ENCODE measurements around the gene LRRC4C.
"Not testable (repeated sequence)": the region's sequence is repeated elsewhere in the genome, so short reads cannot be mapped to it uniquely, and the experiment has no call there.

The LRRC4C gene

DNA sequence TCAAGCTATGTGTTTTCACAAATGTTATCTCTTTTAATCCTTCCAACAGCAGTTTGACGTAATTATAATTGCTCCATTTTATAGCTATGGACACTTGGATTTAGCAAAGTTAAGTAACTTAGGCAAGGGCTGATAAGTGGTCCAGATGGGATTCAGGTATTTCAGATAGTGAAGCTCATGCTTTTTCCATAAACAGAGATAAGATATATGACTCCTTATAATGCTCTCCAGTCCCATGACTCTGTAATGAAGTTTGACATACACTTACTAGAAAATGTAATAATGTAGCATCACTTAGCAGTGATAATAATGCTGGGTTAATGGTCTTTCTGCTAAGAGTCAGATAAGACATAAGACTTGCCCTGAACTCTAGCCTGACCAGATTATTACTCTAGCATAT lies 892.1 kb downstream of the LRRC4C start:
- TF ChIP-seq, protein P1, sequence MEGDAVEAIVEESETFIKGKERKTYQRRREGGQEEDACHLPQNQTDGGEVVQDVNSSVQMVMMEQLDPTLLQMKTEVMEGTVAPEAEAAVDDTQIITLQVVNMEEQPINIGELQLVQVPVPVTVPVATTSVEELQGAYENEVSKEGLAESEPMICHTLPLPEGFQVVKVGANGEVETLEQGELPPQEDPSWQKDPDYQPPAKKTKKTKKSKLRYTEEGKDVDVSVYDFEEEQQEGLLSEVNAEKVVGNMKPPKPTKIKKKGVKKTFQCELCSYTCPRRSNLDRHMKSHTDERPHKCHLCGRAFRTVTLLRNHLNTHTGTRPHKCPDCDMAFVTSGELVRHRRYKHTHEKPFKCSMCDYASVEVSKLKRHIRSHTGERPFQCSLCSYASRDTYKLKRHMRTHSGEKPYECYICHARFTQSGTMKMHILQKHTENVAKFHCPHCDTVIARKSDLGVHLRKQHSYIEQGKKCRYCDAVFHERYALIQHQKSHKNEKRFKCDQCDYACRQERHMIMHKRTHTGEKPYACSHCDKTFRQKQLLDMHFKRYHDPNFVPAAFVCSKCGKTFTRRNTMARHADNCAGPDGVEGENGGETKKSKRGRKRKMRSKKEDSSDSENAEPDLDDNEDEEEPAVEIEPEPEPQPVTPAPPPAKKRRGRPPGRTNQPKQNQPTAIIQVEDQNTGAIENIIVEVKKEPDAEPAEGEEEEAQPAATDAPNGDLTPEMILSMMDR (IDR thresholded peaks at IDR 0.05) = no peak
- H3K27ac ChIP-seq = no peak overlapping the region
- no peaks in the 10 kb centered on the region for H3K9me3 ChIP-seq
- no peak for DNase-seq
- no peak overlapping the region for H3K4me3 ChIP-seq
- no peaks in the 10 kb centered on the region for H3K36me3 ChIP-seq
- no peaks in the 10 kb centered on the region for H3K4me1 ChIP-seq
- intact Hi-C loops (cut with DNase I; ENCODE audit: low total_unique reads) = no loop called here
- no peaks in the 10 kb centered on the region for H3K27me3 ChIP-seq

DNA sequence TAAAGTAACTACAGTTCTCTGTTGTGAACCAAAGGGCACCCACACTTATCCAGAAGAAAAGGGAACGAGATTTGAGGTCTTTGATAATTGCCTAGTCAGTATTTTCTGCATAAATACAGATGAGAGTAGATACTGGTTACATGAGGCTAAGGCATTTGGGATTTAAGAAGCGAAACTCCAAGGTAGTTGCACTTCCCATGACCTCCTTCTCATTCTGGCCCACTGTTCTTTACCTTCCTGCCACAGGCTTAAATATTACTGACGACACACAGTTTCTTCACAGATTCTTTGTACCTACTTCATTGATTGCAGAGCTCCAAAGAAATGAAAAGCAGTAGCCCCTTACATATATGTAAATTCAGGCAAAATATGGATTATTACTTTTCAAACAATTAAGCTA lies 915.3 kb downstream of the LRRC4C start:
- DNase-seq = no peak
- no peak overlapping the region for H3K27ac ChIP-seq
- intact Hi-C loops (cut with DNase I; ENCODE audit: low total_unique reads) = no loop called here
- H3K4me1 ChIP-seq = no peaks in the 10 kb centered on the region
- H3K4me3 ChIP-seq = no peak overlapping the region
- TF ChIP-seq, protein P1 (IDR thresholded peaks at IDR 0.05) = no peak
- no peaks in the 10 kb centered on the region for H3K36me3 ChIP-seq
- H3K27me3 ChIP-seq = no peaks in the 10 kb centered on the region
- H3K9me3 ChIP-seq = no peaks in the 10 kb centered on the region

DNA sequence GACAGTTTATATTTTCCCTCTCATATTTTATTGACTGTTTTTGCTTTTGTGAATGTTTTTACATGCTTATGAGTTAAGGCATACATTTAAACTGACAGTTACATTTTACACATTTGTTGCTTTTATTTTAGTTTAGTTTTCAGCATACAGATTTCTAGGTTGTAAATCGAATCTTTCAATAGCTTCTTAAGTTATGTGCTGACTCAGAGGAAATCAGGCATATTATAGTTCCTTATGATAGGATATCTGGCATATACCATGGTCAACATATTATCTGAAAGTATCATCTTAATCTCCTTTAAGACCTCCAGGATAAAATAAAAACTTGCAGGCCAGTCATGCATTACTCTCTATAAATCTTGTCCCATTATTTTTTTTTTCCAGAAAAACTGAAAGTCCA lies 916.6 kb downstream of the LRRC4C start:
- Histone ChIP-seq H3K27ac (no peak overlapping the region), H3K4me1 (no peaks in the 10 kb centered on the region), H3K9me3 (no peaks in the 10 kb centered on the region), H3K27me3 (no peaks in the 10 kb centered on the region), H3K36me3 (no peaks in the 10 kb centered on the region), H3K4me3 (no peak overlapping the region)
- intact Hi-C loops (cut with DNase I; ENCODE audit: low total_unique reads) = no loop called here
- no peak for DNase-seq
- TF ChIP-seq, protein P1 (IDR thresholded peaks at IDR 0.05) = no peak

DNA sequence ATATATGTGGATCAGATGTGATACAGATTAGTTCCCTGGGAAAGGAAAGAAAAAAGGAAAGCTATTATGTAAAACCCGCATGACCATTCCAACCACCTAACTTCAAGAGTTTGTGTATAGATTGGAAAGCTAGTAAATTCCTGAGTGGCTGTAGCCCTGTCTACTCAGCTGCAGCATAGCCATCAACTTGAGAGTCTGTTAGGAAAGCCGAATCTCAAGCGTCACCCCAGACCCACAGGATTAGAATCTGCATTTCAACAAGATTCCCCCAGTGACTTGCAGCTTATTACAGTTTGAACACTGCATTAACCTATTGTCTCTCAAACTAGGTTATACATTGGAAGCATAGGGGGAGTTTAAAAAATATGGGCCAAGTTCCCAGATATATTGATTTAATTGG lies 921.7 kb downstream of the LRRC4C start:
- H3K4me1 ChIP-seq = no peaks in the 10 kb centered on the region
- intact Hi-C loops (cut with DNase I; ENCODE audit: low total_unique reads) = no loop called here
- TF ChIP-seq, protein P1 (IDR thresholded peaks at IDR 0.05) = no peak

DNA sequence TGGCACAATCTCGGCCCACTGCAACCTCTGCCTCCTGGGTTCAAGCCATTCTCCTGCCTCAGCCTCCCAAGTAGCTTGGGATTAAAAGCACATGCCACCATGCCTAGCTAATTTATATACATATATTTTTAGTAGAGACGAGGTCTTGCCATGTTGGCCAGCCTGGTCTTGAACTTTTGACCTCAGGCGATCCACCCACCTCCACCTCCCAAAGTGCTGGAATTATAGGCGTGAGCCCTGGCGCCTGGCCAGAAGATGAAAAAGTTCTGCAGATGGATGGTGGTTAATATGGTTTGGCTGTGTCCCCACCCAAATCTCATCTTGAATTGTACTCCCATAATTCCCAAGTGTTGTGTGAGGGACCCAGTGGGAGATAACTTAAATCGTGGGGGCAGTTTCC lies 937.4 kb downstream of the LRRC4C start:
- DNase-seq; H3K27ac ChIP-seq; H3K36me3 ChIP-seq; H3K4me3 ChIP-seq; H3K4me1 ChIP-seq; H3K27me3 ChIP-seq; H3K9me3 ChIP-seq; intact Hi-C loops (cut with DNase I; ENCODE audit: low total_unique reads): not testable (repeated sequence)

More for the DNA sequence above, 921.7 kb downstream of the LRRC4C start:
- H3K27me3 ChIP-seq = no peaks in the 10 kb centered on the region
- H3K9me3 ChIP-seq = no peaks in the 10 kb centered on the region
- no peak overlapping the region for H3K27ac ChIP-seq
- no peaks in the 10 kb centered on the region for H3K36me3 ChIP-seq
- DNase-seq = no peak
- H3K4me3 ChIP-seq = no peak overlapping the region

DNA sequence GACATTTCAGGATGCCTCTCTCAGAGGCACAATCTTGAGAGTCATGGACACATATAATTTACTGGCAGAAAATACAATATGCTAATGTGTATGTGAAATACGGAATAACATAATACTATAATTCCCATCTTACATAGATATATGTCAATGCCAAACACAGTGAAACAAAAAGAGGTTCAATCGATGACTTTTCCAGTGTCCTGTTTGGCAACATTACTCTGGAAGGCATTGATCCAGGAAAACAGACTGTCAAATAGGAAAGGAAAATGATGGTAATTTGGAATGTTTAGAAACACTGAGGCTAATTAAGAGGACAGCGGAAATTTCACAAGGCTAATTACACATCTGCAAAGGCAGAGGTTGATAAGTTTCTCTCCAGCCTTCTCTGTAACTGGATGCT lies 942.3 kb downstream of the LRRC4C start:
- no peaks in the 10 kb centered on the region for H3K9me3 ChIP-seq
- no peaks in the 10 kb centered on the region for H3K4me1 ChIP-seq
- DNase-seq = no peak
- no peak overlapping the region for H3K4me3 ChIP-seq
- TF ChIP-seq, protein P1 (IDR thresholded peaks at IDR 0.05) = no peak
- H3K27ac ChIP-seq = no peak overlapping the region
- no peaks in the 10 kb centered on the region for H3K27me3 ChIP-seq
- intact Hi-C loops (cut with DNase I; ENCODE audit: low total_unique reads) = no loop called here
- H3K36me3 ChIP-seq = no peaks in the 10 kb centered on the region

Measured in tibial artery (tissue), 4 donors.